ENCODE results near the gene ADGRG7.

GRCh38 chr3:100743535-100743934 lies 134.1 kb downstream of the ADGRG7 start:
- no peak for TF ChIP-seq CTCF (IDR thresholded peaks at IDR 0.05)
- no peak for TF ChIP-seq POLR2A (IDR thresholded peaks at IDR 0.05; ENCODE audit: low read depth)
- TF ChIP-seq POLR2AphosphoS5 (IDR thresholded peaks at IDR 0.05): no peak
